CD8-positive, alpha-beta memory T cell (primary cell): Measurements from ENCODE around the gene UVSSA. TPM values are rescaled to one million over a fixed set of nuclear protein-coding genes. Genes with fewer than 3 reads are reported as not detected.

Experiments
- CTCF ChIA-PET: fragments of 350-600 bp; sonication (Branson Sonifier 250); formaldehyde crosslinking; loops from one replicate; lab custom pipeline; 2021; ENCODE audit warnings: antibody characterized with exemption; lab: Charles Lee
- POLR2A ChIA-PET: fragments of 350-600 bp; sonication (Branson Sonifier 250); formaldehyde crosslinking; loops from one replicate; lab custom pipeline; 2021; ENCODE audit warnings: antibody characterized with exemption; lab: Charles Lee
- DNase-seq, 5 donors: peaks; one replicate each; pipeline versions ENCODE4 v3.0.0 to v3.0.0-alpha.2; 2020 to 2022; ENCODE audit warnings: mixed read lengths in 1 of 5
- H3K27ac ChIP-seq: one replicate; pipeline ENCODE4 v1.7.0; 2013; ENCODE audit warnings: low read depth, mild to moderate bottlenecking, low read length, moderate library complexity
- H3K27me3 ChIP-seq: 2 replicates; pipeline ENCODE4 v1.7.0; 2013; ENCODE audit warnings: low read length, mild to moderate bottlenecking; ENCODE audit not compliant: insufficient read depth, poor library complexity, severe bottlenecking
- H3K36me3 ChIP-seq: 2 replicates; pipeline ENCODE4 v1.7.0; 2013; ENCODE audit warnings: mild to moderate bottlenecking, low read length, moderate library complexity; ENCODE audit not compliant: insufficient read depth
- H3K4me1 ChIP-seq: 2 replicates; pipeline ENCODE4 v1.7.0; 2013; ENCODE audit warnings: mild to moderate bottlenecking, low read length, moderate library complexity; ENCODE audit not compliant: insufficient read depth
- H3K4me3 ChIP-seq: 2 replicates; pipeline ENCODE4 v1.7.0; 2013; ENCODE audit warnings: mild to moderate bottlenecking, low read length
- H3K9me3 ChIP-seq: 2 replicates; pipeline ENCODE4 v1.7.0; 2013; ENCODE audit warnings: mild to moderate bottlenecking, low read length
- H3K27ac Mint-ChIP-seq, 8 donors: one replicate each; pipeline ENCODE4 v1.8.0; 2020 to 2021; ENCODE audit warnings: mixed read lengths in 8 of 8, mild to moderate bottlenecking in 6 of 8, inconsistent platforms in 3 of 8, moderate library complexity in 3 of 8
- H3K27me3 Mint-ChIP-seq, 2 donors: one replicate each; pipeline ENCODE4 v1.8.0; 2020 to 2021; ENCODE audit warnings: mixed read lengths in 2 of 2, mild to moderate bottlenecking in 1 of 2, moderate library complexity in 1 of 2
- H3K36me3 Mint-ChIP-seq, 3 donors: one replicate each; pipeline ENCODE4 v1.8.0; 2020 to 2021; ENCODE audit warnings: mixed read lengths in 3 of 3, inconsistent platforms in 1 of 3, mild to moderate bottlenecking in 1 of 3
- H3K4me1 Mint-ChIP-seq, 3 donors: one replicate each; pipeline ENCODE4 v1.8.0; 2020 to 2021; ENCODE audit warnings: mixed read lengths in 3 of 3, inconsistent platforms in 1 of 3, mild to moderate bottlenecking in 1 of 3
- H3K4me3 Mint-ChIP-seq, 7 donors: one replicate each; pipeline ENCODE4 v1.8.0; 2020 to 2021; ENCODE audit warnings: mixed read lengths in 7 of 7, mild to moderate bottlenecking in 6 of 7, moderate library complexity in 4 of 7, inconsistent platforms in 2 of 7
- H3K9me3 Mint-ChIP-seq, 5 donors: one replicate each; pipeline ENCODE4 v1.8.0; 2020 to 2022; ENCODE audit warnings: mixed read lengths in 5 of 5, mild to moderate bottlenecking in 3 of 5, moderate library complexity in 2 of 5, inconsistent platforms in 1 of 5
- polyA plus RNA-seq: library from polyadenylated mRNA; unstranded; fragments of 300-500 nt; fragmentation: Illumina TruSeq; gene quantifications from one replicate; pipeline ENCODE4 v1.2.3, GENCODE V29; 2021
- total RNA-seq, 2 experiments: library from RNA; stranded (reverse); gene quantifications; one replicate each; pipeline ENCODE4 v1.2.3, GENCODE V29; 2021

The UVSSA gene
- total and polyA plus RNA-seq, 3 experiments from 2014 or later: 6.9 to 19.0 (median 16.8) TPM

GRCh38 chr4:1400191-1400805 is 53.3 kb downstream of the UVSSA start:
- peak overlapping the region in 1 of 7 donors; percentile 15 for H3K4me3 Mint-ChIP-seq
- CTCF ChIA-PET: no interaction called here
- H3K27me3 Mint-ChIP-seq: peaks cover 9 to 12% of the 10 kb centered on the region in 2 donors
- Histone ChIP-seq H3K4me3 (no peak overlapping the region), H3K9me3 (no peaks in the 10 kb centered on the region), H3K27me3 (peaks cover 10% of the 10 kb centered on the region), H3K36me3 (no peaks in the 10 kb centered on the region), H3K4me1 (no peaks in the 10 kb centered on the region), H3K27ac (no peak overlapping the region)
- no peak for DNase-seq
- H3K27ac Mint-ChIP-seq: no peak overlapping the region
- peaks cover 0 to 2% (median 0%) of the 10 kb centered on the region in 3 donors for H3K4me1 Mint-ChIP-seq
- POLR2A ChIA-PET: no interaction called here
- H3K9me3 Mint-ChIP-seq: peaks cover 0 to 11% (median 0%) of the 10 kb centered on the region in 5 donors
- peaks cover 0 to 3% (median 2%) of the 10 kb centered on the region in 3 donors for H3K36me3 Mint-ChIP-seq

GRCh38 chr4:1400831-1401408 is 53.9 kb downstream of the UVSSA start:
- H3K36me3 Mint-ChIP-seq: no peaks in the 10 kb centered on the region
- peaks cover 11 to 13% of the 10 kb centered on the region in 2 donors for H3K27me3 Mint-ChIP-seq
- Histone ChIP-seq H3K36me3 (no peaks in the 10 kb centered on the region), H3K4me1 (no peaks in the 10 kb centered on the region), H3K27me3 (peaks cover 10% of the 10 kb centered on the region), H3K27ac (no peak overlapping the region), H3K9me3 (no peaks in the 10 kb centered on the region), H3K4me3 (no peak overlapping the region)
- no peak overlapping the region for H3K27ac Mint-ChIP-seq
- ChIA-PET POLR2A (no interaction called here), CTCF (no interaction called here)
- H3K4me1 Mint-ChIP-seq: peaks cover 0 to 3% (median 0%) of the 10 kb centered on the region in 3 donors
- no peak overlapping the region for H3K4me3 Mint-ChIP-seq
- H3K9me3 Mint-ChIP-seq: peaks cover 0 to 7% (median 0%) of the 10 kb centered on the region in 5 donors
- peak in 1 of 5 donors; percentile 39 for DNase-seq

GRCh38 chr4:1401409-1402020 is 54.5 kb downstream of the UVSSA start:
- H3K4me1 ChIP-seq: no peaks in the 10 kb centered on the region
- peaks cover 0 to 7% (median 0%) of the 10 kb centered on the region in 5 donors for H3K9me3 Mint-ChIP-seq
- H3K4me3 ChIP-seq: no peak overlapping the region
- H3K27me3 ChIP-seq: peaks cover 10% of the 10 kb centered on the region
- no peak overlapping the region for H3K27ac Mint-ChIP-seq
- peaks cover 0 to 3% (median 0%) of the 10 kb centered on the region in 3 donors for H3K4me1 Mint-ChIP-seq
- peaks cover 11 to 13% of the 10 kb centered on the region in 2 donors for H3K27me3 Mint-ChIP-seq
- ChIA-PET CTCF (no interaction called here), POLR2A (no interaction called here)
- DNase-seq: no peak
- no peaks in the 10 kb centered on the region for H3K9me3 ChIP-seq
- H3K4me3 Mint-ChIP-seq: no peak overlapping the region
- H3K36me3 Mint-ChIP-seq: no peaks in the 10 kb centered on the region
- no peak overlapping the region for H3K27ac ChIP-seq
- no peaks in the 10 kb centered on the region for H3K36me3 ChIP-seq

- Mint-ChIP-seq H3K4me1 (peaks cover 0 to 3% (median 0%) of the 10 kb centered on the region in 3 donors), H3K4me3 (no peak overlapping the region), H3K36me3 (no peaks in the 10 kb centered on the region), H3K27ac (no peak overlapping the region), H3K27me3 (peaks cover 12 to 14% of the 10 kb centered on the region in 2 donors), H3K9me3 (peaks cover 0 to 5% (median 0%) of the 10 kb centered on the region in 5 donors)
- H3K9me3 ChIP-seq: no peaks in the 10 kb centered on the region
- H3K4me1 ChIP-seq: no peaks in the 10 kb centered on the region
- no peaks in the 10 kb centered on the region for H3K36me3 ChIP-seq
- DNase-seq: peak in 1 of 5 donors; percentile 39
- H3K27me3 ChIP-seq: peaks cover 10% of the 10 kb centered on the region
- CTCF ChIA-PET: no interaction called here
- POLR2A ChIA-PET: no interaction called here
- H3K4me3 ChIP-seq: no peak overlapping the region
- H3K27ac ChIP-seq: no peak overlapping the region
These were observed 55.1 kb downstream of the UVSSA start for GRCh38 chr4:1402021-1402515.

GRCh38 chr4:1402516-1403091 is 55.6 kb downstream of the UVSSA start:
- ChIA-PET CTCF (no interaction called here), POLR2A (no interaction called here)
- H3K36me3 ChIP-seq: no peaks in the 10 kb centered on the region
- no peaks in the 10 kb centered on the region for H3K9me3 ChIP-seq
- DNase-seq: no peak
- H3K27me3 ChIP-seq: peaks cover 10% of the 10 kb centered on the region
- peaks cover 17 to 18% of the 10 kb centered on the region in 2 donors for H3K27me3 Mint-ChIP-seq
- no peak overlapping the region for H3K27ac Mint-ChIP-seq
- H3K4me1 Mint-ChIP-seq: peaks cover 0 to 6% (median 0%) of the 10 kb centered on the region in 3 donors
- peaks cover 0 to 5% (median 0%) of the 10 kb centered on the region in 5 donors for H3K9me3 Mint-ChIP-seq
- H3K4me3 ChIP-seq: no peak overlapping the region
- no peak overlapping the region for H3K4me3 Mint-ChIP-seq
- no peak overlapping the region for H3K27ac ChIP-seq
- H3K36me3 Mint-ChIP-seq: no peaks in the 10 kb centered on the region
- H3K4me1 ChIP-seq: no peaks in the 10 kb centered on the region

- Mint-ChIP-seq H3K27me3 (peaks cover 18 to 21% of the 10 kb centered on the region in 2 donors), H3K27ac (no peak overlapping the region), H3K4me1 (peaks cover 0 to 6% (median 0%) of the 10 kb centered on the region in 3 donors), H3K36me3 (no peaks in the 10 kb centered on the region), H3K4me3 (no peak overlapping the region), H3K9me3 (peaks cover 0 to 5% (median 0%) of the 10 kb centered on the region in 5 donors)
- ChIA-PET POLR2A (no interaction called here), CTCF (no interaction called here)
- peak in 1 of 5 donors; percentile 38 for DNase-seq
- Histone ChIP-seq H3K9me3 (no peaks in the 10 kb centered on the region), H3K27me3 (peaks cover 10% of the 10 kb centered on the region), H3K4me1 (no peaks in the 10 kb centered on the region), H3K36me3 (no peaks in the 10 kb centered on the region), H3K4me3 (no peak overlapping the region), H3K27ac (no peak overlapping the region)
These were observed 56.2 kb downstream of the UVSSA start for GRCh38 chr4:1403177-1403583.

GRCh38 chr4:1403591-1404572 is 56.9 kb downstream of the UVSSA start:
- peaks cover 22 to 28% of the 10 kb centered on the region in 2 donors for H3K27me3 Mint-ChIP-seq

More at GRCh38 chr4:1403591-1404572, 56.9 kb downstream of the UVSSA start:
- Mint-ChIP-seq H3K4me1 (peaks cover 0 to 8% (median 0%) of the 10 kb centered on the region in 3 donors), H3K36me3 (peaks cover 0 to 1% (median 0%) of the 10 kb centered on the region in 3 donors), H3K9me3 (peaks cover 0 to 5% (median 0%) of the 10 kb centered on the region in 5 donors), H3K4me3 (peak overlapping the region in 1 of 7 donors; percentile 27), H3K27ac (no peak overlapping the region)
- Histone ChIP-seq H3K4me3 (no peak overlapping the region), H3K4me1 (no peaks in the 10 kb centered on the region), H3K27me3 (peaks cover 10% of the 10 kb centered on the region), H3K27ac (no peak overlapping the region), H3K36me3 (no peaks in the 10 kb centered on the region), H3K9me3 (no peaks in the 10 kb centered on the region)
- CTCF ChIA-PET: no interaction called here
- POLR2A ChIA-PET: no interaction called here
- DNase-seq: peak in 1 of 5 donors; percentile 35
